DMS79 treated with DMSO at 0.1 percent for 48 hours (cell line): ENCODE measurements around the gene ZMIZ2.

Experiments used
- DNase-seq: peaks from one replicate; lab custom pipeline; 2025; lab: John Stamatoyannopoulos, UW

Gene ZMIZ2

GRCh38 chr7:44757739-44758138, 9.1 kb downstream of the ZMIZ2 start:
- DNase-seq = no peak

GRCh38 chr7:44759246-44759645, 10.6 kb downstream of the ZMIZ2 start:
- no peak for DNase-seq

GRCh38 chr7:44760034-44760580, 11.5 kb downstream of the ZMIZ2 start:
- DNase-seq = no peak

- DNase-seq = no peak
These were observed 12.8 kb downstream of the ZMIZ2 start for GRCh38 chr7:44761207-44762161.

- no peak for DNase-seq
These were observed 13.7 kb downstream of the ZMIZ2 start for GRCh38 chr7:44762300-44762699.

- DNase-seq = no peak
These were observed 14.3 kb downstream of the ZMIZ2 start for GRCh38 chr7:44762726-44763522.

- no peak for DNase-seq
These were observed 15.4 kb downstream of the ZMIZ2 start for GRCh38 chr7:44764081-44764480.

GRCh38 chr7:44764665-44765578, 16.3 kb downstream of the ZMIZ2 start:
- no peak for DNase-seq

GRCh38 chr7:44765579-44766415, 17.1 kb downstream of the ZMIZ2 start:
- no peak for DNase-seq

- no peak for DNase-seq
These were observed 17.8 kb downstream of the ZMIZ2 start for GRCh38 chr7:44766416-44766801.

GRCh38 chr7:44767134-44767911, 18.7 kb downstream of the ZMIZ2 start:
- DNase-seq = no peak

GRCh38 chr7:44767912-44768627, 19.4 kb downstream of the ZMIZ2 start:
- no peak for DNase-seq

GRCh38 chr7:44768628-44769371, 20.2 kb downstream of the ZMIZ2 start:
- no peak for DNase-seq

GRCh38 chr7:44769376-44769775, 20.7 kb downstream of the ZMIZ2 start:
- no peak for DNase-seq

- DNase-seq = no peak
These were observed 21.2 kb downstream of the ZMIZ2 start for GRCh38 chr7:44769776-44770294.

- no peak for DNase-seq
These were observed 22.7 kb downstream of the ZMIZ2 start for GRCh38 chr7:44771358-44771757.

- no peak for DNase-seq
These were observed 23.8 kb downstream of the ZMIZ2 start for GRCh38 chr7:44772440-44772839.

GRCh38 chr7:44772867-44773266, 24.2 kb downstream of the ZMIZ2 start:
- no peak for DNase-seq
